Measurements from ENCODE around the gene CCDC7. TPM values are rescaled to one million over a fixed set of nuclear protein-coding genes. Genes with fewer than 3 reads are reported as not detected.
A peak's percentile ranks its signal among the peaks of the same experiment; 100 is the strongest.
"Not testable (repeated sequence)": the region's sequence is repeated elsewhere in the genome, so short reads cannot be mapped to it uniquely, and the experiment has no call there.

CCDC7 gene
- total RNA-seq, 1 experiment from 2014 or later, result 6.0 TPM

- TF ChIP-seq POLR2AphosphoS5 (IDR thresholded peaks at IDR 0.05; ENCODE audit: low read depth, low read length) (no peak), SIN3A (IDR thresholded peaks at IDR 0.05; ENCODE audit: borderline replicate concordance, insufficient read depth, low read depth, low read length) (no peak), REST (IDR thresholded peaks at IDR 0.05; ENCODE audit: insufficient read depth in 1 of 2, low read depth in 2 of 2, low read length in 1 of 2) (no peak), TCF7L2 (IDR thresholded peaks at IDR 0.05; ENCODE audit: low read depth, low read length) (no peak)
- TF ChIP-seq, protein P1, sequence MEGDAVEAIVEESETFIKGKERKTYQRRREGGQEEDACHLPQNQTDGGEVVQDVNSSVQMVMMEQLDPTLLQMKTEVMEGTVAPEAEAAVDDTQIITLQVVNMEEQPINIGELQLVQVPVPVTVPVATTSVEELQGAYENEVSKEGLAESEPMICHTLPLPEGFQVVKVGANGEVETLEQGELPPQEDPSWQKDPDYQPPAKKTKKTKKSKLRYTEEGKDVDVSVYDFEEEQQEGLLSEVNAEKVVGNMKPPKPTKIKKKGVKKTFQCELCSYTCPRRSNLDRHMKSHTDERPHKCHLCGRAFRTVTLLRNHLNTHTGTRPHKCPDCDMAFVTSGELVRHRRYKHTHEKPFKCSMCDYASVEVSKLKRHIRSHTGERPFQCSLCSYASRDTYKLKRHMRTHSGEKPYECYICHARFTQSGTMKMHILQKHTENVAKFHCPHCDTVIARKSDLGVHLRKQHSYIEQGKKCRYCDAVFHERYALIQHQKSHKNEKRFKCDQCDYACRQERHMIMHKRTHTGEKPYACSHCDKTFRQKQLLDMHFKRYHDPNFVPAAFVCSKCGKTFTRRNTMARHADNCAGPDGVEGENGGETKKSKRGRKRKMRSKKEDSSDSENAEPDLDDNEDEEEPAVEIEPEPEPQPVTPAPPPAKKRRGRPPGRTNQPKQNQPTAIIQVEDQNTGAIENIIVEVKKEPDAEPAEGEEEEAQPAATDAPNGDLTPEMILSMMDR (IDR thresholded peaks at IDR 0.05), result no peak
- no peak for ATAC-seq
- Histone ChIP-seq H3K4me1 (ENCODE audit: control insufficient read depth, insufficient read depth, low read length) (no peaks in the 10 kb centered on the region; the same call in none of the 2 replicates), H3K27ac (ENCODE audit: low read length) (no peak overlapping the region), H3K36me3 (ENCODE audit: control insufficient read depth, insufficient read depth, low read length) (peaks cover 17% of the 10 kb centered on the region), H3K27me3 (ENCODE audit: control insufficient read depth, insufficient read depth, low read length) (no peaks in the 10 kb centered on the region), H3K4me3 (ENCODE audit: low read depth in 2 of 2, low read length in 2 of 2) (no peak overlapping the region), H3K9me3 (ENCODE audit: control insufficient read depth, insufficient read depth, low read depth, low read length) (no peaks in the 10 kb centered on the region)
- TSS peak; percentile 17 for BruUV-seq (replicated peaks)
- intact Hi-C loops (cut with micrococcal nuclease; ENCODE audit: unreplicated experiment) (loop anchor here (10.0 kb wide), 1 partner anchor 99 kb away; no protein-coding TSS in a partner anchor), in situ Hi-C loops (cut with HindIII; ENCODE audit: low pct_unique_long_range_greater_than_20kb, low sequenced_read_pairs) (no loop called here)
- DNase-seq (ENCODE audit: low read depth, low spot score), result no peak
- CTCF ChIA-PET, result no interaction called here
- POLR2A ChIA-PET, result no interaction called here
Observed at GRCh38 chr10:32893916-32894664, 448.1 kb downstream of the CCDC7 start.

DNA sequence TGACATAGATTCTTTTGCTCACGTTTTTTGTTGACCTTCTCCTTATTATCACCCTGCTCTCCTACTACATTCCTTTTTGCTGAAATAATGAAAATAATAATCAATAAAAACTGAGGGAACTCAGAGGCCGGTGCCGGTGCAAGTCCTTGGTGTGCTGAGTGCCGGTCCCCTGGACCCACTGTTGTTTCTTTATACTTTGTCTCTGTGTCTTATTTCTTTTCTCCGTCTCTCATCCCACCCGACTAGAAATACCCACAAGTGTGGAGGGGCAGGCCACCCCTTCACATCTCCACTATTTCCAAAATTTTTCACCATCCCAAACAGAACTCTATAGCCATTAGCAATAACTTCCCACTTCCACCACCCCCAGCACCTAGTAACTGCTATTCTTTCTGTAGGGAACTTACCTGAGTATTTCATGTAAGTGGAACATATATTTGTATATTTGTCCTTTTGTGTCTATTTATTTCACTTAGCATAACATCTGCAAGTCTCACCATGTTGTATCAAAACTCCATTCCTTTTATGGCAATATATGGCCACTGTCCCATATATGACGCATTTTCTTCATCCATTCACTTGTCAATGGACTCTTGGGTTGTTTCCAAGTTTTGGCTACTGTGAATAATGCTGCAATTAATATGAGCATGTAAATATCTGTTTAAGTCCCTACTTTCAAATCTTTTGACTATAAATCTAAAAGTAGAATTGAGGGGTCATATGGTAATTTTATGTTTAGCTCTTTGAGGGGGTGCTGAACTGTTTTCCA lies 449.4 kb downstream of the CCDC7 start:
- POLR2A ChIA-PET; in situ Hi-C loops (cut with HindIII; ENCODE audit: low pct_unique_long_range_greater_than_20kb, low sequenced_read_pairs); H3K27me3 ChIP-seq (ENCODE audit: control insufficient read depth, insufficient read depth, low read length); ATAC-seq; H3K9me3 ChIP-seq (ENCODE audit: control insufficient read depth, insufficient read depth, low read depth, low read length); H3K4me1 ChIP-seq (ENCODE audit: control insufficient read depth, insufficient read depth, low read length); CTCF ChIA-PET; H3K27ac ChIP-seq (ENCODE audit: low read length); BruUV-seq (replicated peaks); DNase-seq (ENCODE audit: low read depth, low spot score); H3K4me3 ChIP-seq (ENCODE audit: low read depth in 2 of 2, low read length in 2 of 2): not testable (repeated sequence)
- peaks cover 28% of the 10 kb centered on the region for H3K36me3 ChIP-seq (ENCODE audit: control insufficient read depth, insufficient read depth, low read length)
- intact Hi-C loops (cut with micrococcal nuclease; ENCODE audit: unreplicated experiment), result loop anchor here (10.0 kb wide), 1 partner anchor 101 kb away; no protein-coding TSS in a partner anchor
